ENCODE measurements around the gene SLC41A1. TPM values are rescaled to one million over a fixed set of nuclear protein-coding genes. Genes with fewer than 3 reads are reported as not detected.

SLC41A1 gene
- total RNA-seq, 6 experiments from 2014 or later: 3.4 to 6.4 (median 4.6) TPM

DNA sequence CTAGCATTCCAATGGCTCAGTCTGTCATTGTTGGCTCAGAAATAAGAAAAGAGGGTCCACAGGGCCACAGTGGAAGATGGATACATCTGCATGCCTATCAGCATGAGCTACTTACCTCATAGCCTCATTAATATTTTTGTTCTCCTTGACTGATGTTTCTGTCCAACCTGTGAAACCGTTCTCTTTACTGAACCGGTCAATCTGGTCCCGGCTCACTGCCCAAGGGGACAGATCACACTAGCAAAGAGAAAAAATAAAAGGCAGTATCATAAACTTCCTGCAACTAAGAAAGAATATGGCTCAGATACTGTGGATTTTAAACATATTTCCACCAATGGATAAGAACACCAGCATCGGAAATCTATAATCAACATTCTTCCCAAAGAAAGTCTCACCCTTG, 42.4 kb downstream of the SLC41A1 start:
- no peaks in the 10 kb centered on the region for H3K27me3 ChIP-seq
- no peak for ATAC-seq
- peaks cover 0 to 6% (median under 1%) of the 10 kb centered on the region in 4 donors for H3K36me3 ChIP-seq
- no peak overlapping the region for H3K4me3 ChIP-seq
- WGBS (ENCODE audit: insufficient coverage, low coverage, low lambda C conversion rate, missing lambda C conversion rate): 90% methylated on average over 4 of the region's 4 CpGs
- no peak for DNase-seq
- no peaks in the 10 kb centered on the region for H3K9me3 ChIP-seq
- no peaks in the 10 kb centered on the region for H3K4me1 ChIP-seq
- TF ChIP-seq CTCF (IDR thresholded peaks at IDR 0.05) (no peak), POLR2A (IDR thresholded peaks at IDR 0.05) (no peak)
- intact Hi-C loops (cut with DNase I): no loop called here
- no peak overlapping the region for H3K27ac ChIP-seq

DNA sequence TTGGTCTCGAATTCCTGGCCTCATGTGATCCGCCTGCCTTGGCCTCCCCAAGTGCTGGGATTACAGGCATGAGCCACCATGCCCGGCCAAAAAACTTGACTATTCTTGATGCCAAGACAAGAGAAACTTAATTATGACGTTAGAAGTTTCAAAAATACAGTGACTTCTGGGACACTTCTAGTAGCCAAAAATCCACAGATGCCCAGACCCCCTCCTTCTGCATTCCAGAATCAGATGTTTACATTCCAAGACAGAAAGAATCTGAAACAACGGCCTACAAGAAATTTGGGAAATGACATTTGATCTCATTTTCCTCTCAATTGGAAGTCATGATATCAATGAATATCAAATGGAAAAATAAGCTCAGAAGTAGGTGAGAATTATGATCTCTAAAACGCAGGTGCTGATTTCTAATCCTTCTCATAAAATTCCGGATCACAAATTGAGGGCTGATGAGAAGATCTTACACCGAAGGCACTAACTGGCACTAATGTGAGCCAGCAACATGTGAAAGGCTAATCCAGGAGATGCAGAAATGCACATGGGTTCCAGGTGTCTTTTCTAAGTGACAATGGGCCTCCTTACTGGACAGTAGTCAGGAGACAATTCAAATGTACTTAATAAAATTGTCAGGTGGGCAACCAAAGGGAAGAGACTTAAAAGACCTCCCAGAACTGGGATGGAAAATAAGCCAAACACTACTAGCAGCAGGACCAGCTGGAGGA, 43.2 kb downstream of the SLC41A1 start:
- no peak overlapping the region for H3K4me3 ChIP-seq
- intact Hi-C loops (cut with DNase I): no loop called here
- no peak overlapping the region for H3K27ac ChIP-seq
- peaks cover 0 to 6% (median under 1%) of the 10 kb centered on the region in 4 donors for H3K36me3 ChIP-seq
- WGBS (ENCODE audit: insufficient coverage, low coverage, low lambda C conversion rate, missing lambda C conversion rate): 82% methylated on average over 8 of the region's 8 CpGs
- H3K27me3 ChIP-seq: no peaks in the 10 kb centered on the region
- no peaks in the 10 kb centered on the region for H3K9me3 ChIP-seq
- TF ChIP-seq POLR2A (IDR thresholded peaks at IDR 0.05) (no peak), CTCF (IDR thresholded peaks at IDR 0.05) (no peak)
- H3K4me1 ChIP-seq: no peaks in the 10 kb centered on the region
- no peak for DNase-seq
- ATAC-seq: no peak

- peaks cover 0 to 6% (median under 1%) of the 10 kb centered on the region in 4 donors for H3K36me3 ChIP-seq
- no peaks in the 10 kb centered on the region for H3K9me3 ChIP-seq
- WGBS (ENCODE audit: insufficient coverage, low coverage, low lambda C conversion rate, missing lambda C conversion rate): 69% methylated on average over 3 of the region's 3 CpGs
- DNase-seq: no peak
- intact Hi-C loops (cut with DNase I): no loop called here
- H3K4me1 ChIP-seq: no peaks in the 10 kb centered on the region
- no peak overlapping the region for H3K27ac ChIP-seq
- no peaks in the 10 kb centered on the region for H3K27me3 ChIP-seq
- ATAC-seq: no peak
- H3K4me3 ChIP-seq: no peak overlapping the region
- TF ChIP-seq CTCF (IDR thresholded peaks at IDR 0.05) (no peak), POLR2A (IDR thresholded peaks at IDR 0.05) (no peak)
Measured at GRCh38 chr1:205767248-205767647, 45.8 kb downstream of the SLC41A1 start.

GRCh38 chr1:205766570-205766969, 46.4 kb downstream of the SLC41A1 start:
- intact Hi-C loops (cut with DNase I): no loop called here
- Histone ChIP-seq H3K36me3 (peaks cover 0 to 6% (median under 1%) of the 10 kb centered on the region in 4 donors), H3K4me1 (no peaks in the 10 kb centered on the region), H3K27ac (no peak overlapping the region), H3K9me3 (no peaks in the 10 kb centered on the region), H3K27me3 (no peaks in the 10 kb centered on the region), H3K4me3 (no peak overlapping the region)
- TF ChIP-seq CTCF (IDR thresholded peaks at IDR 0.05) (no peak), POLR2A (IDR thresholded peaks at IDR 0.05) (no peak)
- ATAC-seq (no peak), DNase-seq (no peak)
- 64% methylated on average over 3 of the region's 3 CpGs for WGBS (ENCODE audit: insufficient coverage, low coverage, low lambda C conversion rate, missing lambda C conversion rate)
